Measurements from ENCODE around the gene REPS2. TPM values are rescaled to one million over a fixed set of nuclear protein-coding genes. Genes with fewer than 3 reads are reported as not detected.

Gene REPS2
- total RNA-seq, 1 experiment from 2014 or later, result 3.7 TPM

DNA sequence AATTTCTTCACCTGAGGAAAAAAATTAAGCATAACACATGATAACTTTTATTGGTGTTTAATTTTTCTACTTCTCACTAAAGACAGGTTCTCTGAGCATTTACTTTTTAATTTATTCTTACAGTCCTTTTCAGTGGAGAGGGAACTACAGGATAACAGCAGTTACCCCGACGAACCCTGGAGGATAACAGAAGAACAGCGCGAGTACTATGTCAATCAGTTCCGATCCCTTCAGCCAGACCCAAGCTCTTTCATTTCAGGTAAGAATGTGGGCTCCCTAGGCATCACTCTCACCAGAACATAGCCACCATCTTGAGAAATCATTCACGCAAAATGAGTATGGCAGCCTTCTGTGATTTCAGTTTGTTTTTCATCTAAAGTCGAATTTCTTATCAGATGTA lies 100.8 kb downstream of the REPS2 start:
- no peaks in the 10 kb centered on the region for H3K4me1 ChIP-seq (ENCODE audit: insufficient read depth, low read length)
- no peak overlapping the region for H4K91ac ChIP-seq (ENCODE audit: insufficient read length, low read depth, low read length)
- no peak overlapping the region for H4K8ac ChIP-seq (replicated peaks; ENCODE audit: insufficient read length, low read depth, low read length)
- no peak overlapping the region for H3K56ac ChIP-seq (ENCODE audit: insufficient read length, low read depth, low read length)
- H3K18ac ChIP-seq (ENCODE audit: insufficient read length, low read depth, low read length), result no peak overlapping the region
- H3K9ac ChIP-seq (ENCODE audit: extremely low read depth, insufficient read length, low read length), result no peak overlapping the region
- H3K23me2 ChIP-seq (ENCODE audit: insufficient read length, low read depth, low read length, poor library complexity, severe bottlenecking), result no peaks in the 10 kb centered on the region
- no peak overlapping the region for H2BK5ac ChIP-seq (ENCODE audit: insufficient read length, low read length)
- no peak overlapping the region for H3K4ac ChIP-seq (ENCODE audit: low read depth, low read length)
- no peak overlapping the region for H3K23ac ChIP-seq (ENCODE audit: insufficient read length, low read depth, low read length)
- no peak overlapping the region for H2AK5ac ChIP-seq (ENCODE audit: insufficient read length, low read length)
- TF ChIP-seq, protein P1, sequence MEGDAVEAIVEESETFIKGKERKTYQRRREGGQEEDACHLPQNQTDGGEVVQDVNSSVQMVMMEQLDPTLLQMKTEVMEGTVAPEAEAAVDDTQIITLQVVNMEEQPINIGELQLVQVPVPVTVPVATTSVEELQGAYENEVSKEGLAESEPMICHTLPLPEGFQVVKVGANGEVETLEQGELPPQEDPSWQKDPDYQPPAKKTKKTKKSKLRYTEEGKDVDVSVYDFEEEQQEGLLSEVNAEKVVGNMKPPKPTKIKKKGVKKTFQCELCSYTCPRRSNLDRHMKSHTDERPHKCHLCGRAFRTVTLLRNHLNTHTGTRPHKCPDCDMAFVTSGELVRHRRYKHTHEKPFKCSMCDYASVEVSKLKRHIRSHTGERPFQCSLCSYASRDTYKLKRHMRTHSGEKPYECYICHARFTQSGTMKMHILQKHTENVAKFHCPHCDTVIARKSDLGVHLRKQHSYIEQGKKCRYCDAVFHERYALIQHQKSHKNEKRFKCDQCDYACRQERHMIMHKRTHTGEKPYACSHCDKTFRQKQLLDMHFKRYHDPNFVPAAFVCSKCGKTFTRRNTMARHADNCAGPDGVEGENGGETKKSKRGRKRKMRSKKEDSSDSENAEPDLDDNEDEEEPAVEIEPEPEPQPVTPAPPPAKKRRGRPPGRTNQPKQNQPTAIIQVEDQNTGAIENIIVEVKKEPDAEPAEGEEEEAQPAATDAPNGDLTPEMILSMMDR (conservative IDR thresholded peaks at IDR 0.05), result no peak
- DNase-seq, result no peak
- no peak overlapping the region for H3K27ac ChIP-seq (ENCODE audit: insufficient read length, low read depth, low read length)
- no peak overlapping the region for H3K4me2 ChIP-seq (ENCODE audit: insufficient read depth, insufficient read length, low read length)
- H2BK20ac ChIP-seq (ENCODE audit: low read depth, low read length, poor library complexity, severe bottlenecking), result no peak overlapping the region
- Mint-ChIP-seq H3K9me3 (no peaks in the 10 kb centered on the region), H3K27me3 (ENCODE audit: low read depth) (no peaks in the 10 kb centered on the region), H3K4me1 (no peaks in the 10 kb centered on the region; a peak in 1 of 4 replicates), H3K36me3 (ENCODE audit: insufficient read depth in 1 of 3, low read depth in 3 of 3) (no peaks in the 10 kb centered on the region), H3K4me3 (no peak overlapping the region), H3K27ac (no peak overlapping the region)
- H2BK15ac ChIP-seq (ENCODE audit: low read depth, low read length), result no peak overlapping the region
- H3K27me3 ChIP-seq (ENCODE audit: insufficient read depth, low read length), result no peaks in the 10 kb centered on the region
- H2AFZ ChIP-seq (ENCODE audit: low read length), result no peak overlapping the region
- H2BK12ac ChIP-seq (ENCODE audit: insufficient read length, low read depth, low read length), result no peak overlapping the region
- no peaks in the 10 kb centered on the region for H3K79me1 ChIP-seq (ENCODE audit: insufficient read depth, low read depth, low read length, poor library complexity, severe bottlenecking)
- no peaks in the 10 kb centered on the region for H3K79me2 ChIP-seq (ENCODE audit: insufficient read depth, low read length)
- no peaks in the 10 kb centered on the region for H4K20me1 ChIP-seq (ENCODE audit: control insufficient read depth, insufficient read depth, insufficient read length)
- no peak overlapping the region for H2BK120ac ChIP-seq (ENCODE audit: low read depth, low read length, poor library complexity, severe bottlenecking)
- H3K9me3 ChIP-seq (ENCODE audit: control insufficient read depth, low read depth, low read length), result no peaks in the 10 kb centered on the region
- no peak overlapping the region for H3K14ac ChIP-seq (ENCODE audit: insufficient read depth, low read length)
- H4K5ac ChIP-seq (ENCODE audit: insufficient read length, low read depth, low read length), result no peak overlapping the region
- no CpG with 5 or more reads among the region's 7 CpGs for WGBS (ENCODE audit: extremely low coverage, insufficient read length, low lambda C conversion rate)
- no peak overlapping the region for H3T11ph ChIP-seq (ENCODE audit: low read length)
